ENCODE measurements around the gene IFT122. TPM values are rescaled to one million over a fixed set of nuclear protein-coding genes. Genes with fewer than 3 reads are reported as not detected.

The IFT122 gene
- total RNA-seq, 3 donors from 2014 or later, result 43.2 to 60.6 (median 45.8) TPM

- no peaks in the 10 kb centered on the region for H3K9me3 ChIP-seq
- H3K27ac ChIP-seq, result no peak overlapping the region
- H3K4me1 ChIP-seq, result peaks cover 0 to 5% of the 10 kb centered on the region in 2 donors
- H3K4me3 ChIP-seq, result no peak overlapping the region
- intact Hi-C loops (cut with DNase I; ENCODE audit: low total_unique reads), result no loop called here
- DNase-seq (ENCODE audit: low spot score in 2 of 2), result no peak
- peaks cover 5% of the 10 kb centered on the region for H3K36me3 ChIP-seq
- no peaks in the 10 kb centered on the region for H3K27me3 ChIP-seq
- TF ChIP-seq CTCF (IDR thresholded peaks at IDR 0.05) (no peak), POLR2AphosphoS5 (IDR thresholded peaks at IDR 0.05) (no peak), POLR2A (IDR thresholded peaks at IDR 0.05) (no peak)
Observed at GRCh38 chr3:129432671-129433070, 7.4 kb upstream of the IFT122 start.

GRCh38 chr3:129433565-129433964, 6.5 kb upstream of the IFT122 start:
- Histone ChIP-seq H3K4me1 (peaks cover 0 to 5% of the 10 kb centered on the region in 2 donors), H3K27ac (no peak overlapping the region), H3K36me3 (peaks cover 5% of the 10 kb centered on the region), H3K4me3 (no peak overlapping the region), H3K9me3 (no peaks in the 10 kb centered on the region), H3K27me3 (no peaks in the 10 kb centered on the region)
- TF ChIP-seq POLR2A (IDR thresholded peaks at IDR 0.05), result no peak
- DNase-seq (ENCODE audit: low spot score in 2 of 2), result no peak
- intact Hi-C loops (cut with DNase I; ENCODE audit: low total_unique reads), result no loop called here

- intact Hi-C loops (cut with DNase I; ENCODE audit: low total_unique reads), result no loop called here
- DNase-seq (ENCODE audit: low spot score in 2 of 2), result no peak
- no peak overlapping the region for H3K27ac ChIP-seq
- no peaks in the 10 kb centered on the region for H3K27me3 ChIP-seq
- TF ChIP-seq CTCF (IDR thresholded peaks at IDR 0.05) (no peak), POLR2A (IDR thresholded peaks at IDR 0.05) (no peak), POLR2AphosphoS5 (IDR thresholded peaks at IDR 0.05) (no peak)
- peaks cover 5% of the 10 kb centered on the region for H3K36me3 ChIP-seq
- no peak overlapping the region for H3K4me3 ChIP-seq
- H3K9me3 ChIP-seq, result no peaks in the 10 kb centered on the region
- peaks cover 0 to 5% of the 10 kb centered on the region in 2 donors for H3K4me1 ChIP-seq
Observed at GRCh38 chr3:129434140-129434539, 5.9 kb upstream of the IFT122 start.

GRCh38 chr3:129435367-129435766, 4.7 kb upstream of the IFT122 start:
- DNase-seq (ENCODE audit: low spot score in 2 of 2), result no peak
- Histone ChIP-seq H3K36me3 (peaks cover 5% of the 10 kb centered on the region), H3K4me3 (no peak overlapping the region), H3K9me3 (no peaks in the 10 kb centered on the region), H3K27ac (no peak overlapping the region), H3K4me1 (peaks cover 0 to 5% of the 10 kb centered on the region in 2 donors), H3K27me3 (no peaks in the 10 kb centered on the region)
- intact Hi-C loops (cut with DNase I; ENCODE audit: low total_unique reads), result no loop called here
- TF ChIP-seq POLR2AphosphoS5 (IDR thresholded peaks at IDR 0.05) (no peak), POLR2A (IDR thresholded peaks at IDR 0.05) (no peak), CTCF (IDR thresholded peaks at IDR 0.05) (no peak)

GRCh38 chr3:129439226-129439816, 703 bp upstream of the IFT122 start:
- TF ChIP-seq POLR2A (IDR thresholded peaks at IDR 0.05) (no peak), POLR2AphosphoS5 (IDR thresholded peaks at IDR 0.05) (no peak), CTCF (IDR thresholded peaks at IDR 0.05) (no peak)
- DNase-seq (ENCODE audit: low spot score in 2 of 2), result peak in 1 of 2 donors; percentile 31

More at GRCh38 chr3:129439226-129439816, 703 bp upstream of the IFT122 start:
- no peaks in the 10 kb centered on the region for H3K27me3 ChIP-seq
- H3K4me3 ChIP-seq, result peak overlapping the region; percentile 74 to 89 (median 83)
- peak overlapping the region; percentile 88 to 95 for H3K27ac ChIP-seq
- H3K36me3 ChIP-seq, result peaks cover 2% of the 10 kb centered on the region
- intact Hi-C loops (cut with DNase I; ENCODE audit: low total_unique reads), result no loop called here
- H3K4me1 ChIP-seq, result peaks cover 0 to 23% of the 10 kb centered on the region in 2 donors
- no peaks in the 10 kb centered on the region for H3K9me3 ChIP-seq
